ENCODE measurements around the gene NISCH. TPM values are rescaled to one million over a fixed set of nuclear protein-coding genes. Genes with fewer than 3 reads are reported as not detected.

The NISCH gene
- polyA plus RNA-seq, 3 donors, result 9.7 to 106 (median 13.1) TPM

DNA sequence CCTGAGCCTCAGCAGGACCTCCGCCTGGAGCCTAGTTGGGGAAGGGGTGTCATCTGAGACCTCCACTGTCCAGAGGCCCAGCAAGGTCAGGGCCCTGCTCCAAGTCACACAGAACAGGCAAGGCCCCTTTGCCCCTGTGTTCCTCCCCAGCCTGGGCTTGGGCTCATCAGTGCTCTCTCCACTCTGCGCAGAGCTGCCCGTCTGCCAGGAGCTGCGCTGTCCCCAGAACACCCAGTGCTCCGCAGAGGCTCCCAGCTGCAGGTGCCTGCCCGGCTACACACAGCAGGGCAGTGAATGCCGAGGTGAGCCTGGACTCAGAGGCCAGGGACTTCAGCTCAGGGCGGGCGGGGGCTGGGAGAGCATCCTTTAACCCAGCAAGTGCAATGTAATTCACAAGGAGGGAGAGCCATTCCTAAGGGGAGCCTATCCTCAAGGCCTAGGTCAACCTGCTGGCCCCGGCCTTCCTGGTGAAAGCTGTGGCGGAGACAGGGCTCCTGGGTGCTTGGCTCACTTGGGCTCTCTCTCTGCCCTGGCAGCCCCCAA lies 47.5 kb downstream of the NISCH start:
- Histone ChIP-seq H3K4me1 (ENCODE audit: control insufficient read depth in 1 of 2, insufficient read depth in 2 of 2, low read length in 2 of 2) (peaks cover 34% of the 10 kb centered on the region in 2 donors), H4K20me1 (ENCODE audit: insufficient read depth, low read length) (peaks cover 3% of the 10 kb centered on the region), H3K36me3 (replicated peaks in 1 of 2; ENCODE audit: control insufficient read depth in 1 of 2, insufficient read depth in 2 of 2, low read length in 2 of 2) (peaks cover 66 to 68% of the 10 kb centered on the region in 2 donors), H3K9ac (ENCODE audit: insufficient read depth, low read length, poor library complexity, severe bottlenecking) (no peak overlapping the region), H3K9me3 (replicated peaks in 1 of 2; ENCODE audit: control insufficient read depth in 1 of 2, insufficient read depth in 1 of 2, low read length in 2 of 2) (no peaks in the 10 kb centered on the region), H3K79me2 (ENCODE audit: insufficient read depth, low read length) (peaks cover 19% of the 10 kb centered on the region), H3K4me2 (replicated peaks; ENCODE audit: extremely low read depth, low read length, poor library complexity, severe bottlenecking) (no peak overlapping the region), H3K27ac (ENCODE audit: low read depth in 1 of 2, low read length in 2 of 2) (no peak overlapping the region), H3K4me3 (replicated peaks in 1 of 3; ENCODE audit: low read depth in 2 of 3, low read length in 3 of 3) (no peak overlapping the region), H2AFZ (ENCODE audit: insufficient read depth, low read depth, low read length, poor library complexity, severe bottlenecking) (no peak overlapping the region), H3K27me3 (ENCODE audit: control insufficient read depth in 2 of 2, insufficient read depth in 2 of 2, low read length in 2 of 2) (no peaks in the 10 kb centered on the region)
- peaks cover 52 to 77% of the 10 kb centered on the region in 2 donors for H3K36me3 Mint-ChIP-seq
- H3K27me3 Mint-ChIP-seq (ENCODE audit: low read depth in 3 of 3), result peaks cover 0 to 3% (median 0%) of the 10 kb centered on the region in 3 donors
- H3K4me3 Mint-ChIP-seq, result no peak overlapping the region
- TF ChIP-seq, protein P1, sequence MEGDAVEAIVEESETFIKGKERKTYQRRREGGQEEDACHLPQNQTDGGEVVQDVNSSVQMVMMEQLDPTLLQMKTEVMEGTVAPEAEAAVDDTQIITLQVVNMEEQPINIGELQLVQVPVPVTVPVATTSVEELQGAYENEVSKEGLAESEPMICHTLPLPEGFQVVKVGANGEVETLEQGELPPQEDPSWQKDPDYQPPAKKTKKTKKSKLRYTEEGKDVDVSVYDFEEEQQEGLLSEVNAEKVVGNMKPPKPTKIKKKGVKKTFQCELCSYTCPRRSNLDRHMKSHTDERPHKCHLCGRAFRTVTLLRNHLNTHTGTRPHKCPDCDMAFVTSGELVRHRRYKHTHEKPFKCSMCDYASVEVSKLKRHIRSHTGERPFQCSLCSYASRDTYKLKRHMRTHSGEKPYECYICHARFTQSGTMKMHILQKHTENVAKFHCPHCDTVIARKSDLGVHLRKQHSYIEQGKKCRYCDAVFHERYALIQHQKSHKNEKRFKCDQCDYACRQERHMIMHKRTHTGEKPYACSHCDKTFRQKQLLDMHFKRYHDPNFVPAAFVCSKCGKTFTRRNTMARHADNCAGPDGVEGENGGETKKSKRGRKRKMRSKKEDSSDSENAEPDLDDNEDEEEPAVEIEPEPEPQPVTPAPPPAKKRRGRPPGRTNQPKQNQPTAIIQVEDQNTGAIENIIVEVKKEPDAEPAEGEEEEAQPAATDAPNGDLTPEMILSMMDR (IDR thresholded peaks at IDR 0.05), result no peak
- no peak for DNase-seq
- WGBS (ENCODE audit: insufficient coverage), result 96% methylated on average over 11 of the region's 11 CpGs
- intact Hi-C loops (cut with micrococcal nuclease), result no loop called here
- no peaks in the 10 kb centered on the region for H3K9me3 Mint-ChIP-seq
- peaks cover 31% of the 10 kb centered on the region for H3K4me1 Mint-ChIP-seq
- H3K27ac Mint-ChIP-seq, result no peak overlapping the region

DNA sequence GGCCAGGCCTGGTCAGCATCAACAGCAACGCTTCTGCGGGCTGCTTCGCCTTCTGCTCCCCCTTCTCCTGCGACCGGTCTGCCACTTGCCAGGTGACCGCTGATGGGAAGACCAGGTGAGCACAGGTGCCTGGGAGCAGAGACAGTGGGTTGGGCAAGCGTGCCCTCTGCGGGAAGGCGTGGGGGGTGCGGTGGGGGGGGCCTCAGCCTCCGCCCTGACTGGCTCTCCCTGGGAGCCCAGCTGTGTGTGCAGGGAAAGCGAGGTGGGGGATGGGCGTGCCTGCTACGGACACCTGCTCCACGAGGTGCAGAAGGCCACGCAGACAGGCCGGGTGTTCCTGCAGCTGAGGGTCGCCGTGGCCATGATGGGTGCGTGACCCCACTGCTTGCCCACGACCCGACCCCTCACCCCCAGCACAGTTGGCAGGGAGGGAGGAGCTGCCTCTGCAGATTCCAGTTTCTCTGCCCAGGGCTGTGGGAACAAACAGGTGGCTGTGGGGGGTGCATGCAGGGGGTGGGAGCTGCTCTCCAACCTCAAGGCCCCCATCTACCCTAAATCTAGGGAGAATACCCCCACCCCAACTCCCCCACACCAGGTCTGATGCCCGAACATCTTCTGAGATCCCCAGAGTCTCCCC lies 48.5 kb downstream of the NISCH start:
- TF ChIP-seq, protein P1 (IDR thresholded peaks at IDR 0.05), result no peak

More for the DNA sequence above, 48.5 kb downstream of the NISCH start:
- Histone ChIP-seq H3K9me3 (replicated peaks in 1 of 2; ENCODE audit: control insufficient read depth in 1 of 2, insufficient read depth in 1 of 2, low read length in 2 of 2) (no peaks in the 10 kb centered on the region), H3K4me1 (ENCODE audit: control insufficient read depth in 1 of 2, insufficient read depth in 2 of 2, low read length in 2 of 2) (peaks cover 24% of the 10 kb centered on the region in 2 donors), H3K4me3 (replicated peaks in 1 of 3; ENCODE audit: low read depth in 2 of 3, low read length in 3 of 3) (no peak overlapping the region), H3K27ac (ENCODE audit: low read depth in 1 of 2, low read length in 2 of 2) (no peak overlapping the region), H3K36me3 (replicated peaks in 1 of 2; ENCODE audit: control insufficient read depth in 1 of 2, insufficient read depth in 2 of 2, low read length in 2 of 2) (peaks cover 73 to 76% of the 10 kb centered on the region in 2 donors), H2AFZ (ENCODE audit: insufficient read depth, low read depth, low read length, poor library complexity, severe bottlenecking) (no peak overlapping the region), H3K9ac (ENCODE audit: insufficient read depth, low read length, poor library complexity, severe bottlenecking) (no peak overlapping the region), H4K20me1 (ENCODE audit: insufficient read depth, low read length) (peaks cover 3% of the 10 kb centered on the region), H3K79me2 (ENCODE audit: insufficient read depth, low read length) (peaks cover 19% of the 10 kb centered on the region), H3K4me2 (replicated peaks; ENCODE audit: extremely low read depth, low read length, poor library complexity, severe bottlenecking) (no peak overlapping the region), H3K27me3 (ENCODE audit: control insufficient read depth in 2 of 2, insufficient read depth in 2 of 2, low read length in 2 of 2) (no peaks in the 10 kb centered on the region)
- H3K27ac Mint-ChIP-seq, result peak overlapping the region in 1 of 7 donors; percentile 30
- peaks cover 20% of the 10 kb centered on the region for H3K4me1 Mint-ChIP-seq
- WGBS (ENCODE audit: insufficient coverage), result 92% methylated on average over 11 of the region's 23 CpGs
- H3K9me3 Mint-ChIP-seq, result no peaks in the 10 kb centered on the region
- DNase-seq, result no peak
- intact Hi-C loops (cut with micrococcal nuclease), result no loop called here
- H3K4me3 Mint-ChIP-seq, result no peak overlapping the region
- H3K36me3 Mint-ChIP-seq, result peaks cover 60 to 86% of the 10 kb centered on the region in 2 donors
- H3K27me3 Mint-ChIP-seq (ENCODE audit: low read depth in 3 of 3), result peaks cover 0 to 3% (median 0%) of the 10 kb centered on the region in 3 donors

Data from CD14-positive monocyte (primary cell).